GM12878 (cell line): ENCODE data around the gene GDI2. TPM values are rescaled to one million over a fixed set of nuclear protein-coding genes. Genes with fewer than 3 reads are reported as not detected.

ENCODE experiments used
- ATF7 ChIP-seq: fragments of 450-650 bp; IDR thresholded peaks from 2 replicates; pipeline ENCODE4 v1.6.1; 2016; ENCODE audit warnings: low read depth, mild to moderate bottlenecking
- BHLHE40 ChIP-seq, 2 experiments: fragments of 450-650 bp in 1 of 2; IDR thresholded peaks; 2 replicates each; pipeline ENCODE4 v1.6.1; 2011 to 2017; ENCODE audit warnings: low read depth in 2 of 2, borderline replicate concordance in 1 of 2, improper control_type of control experiment in 1 of 2, low read length in 1 of 2, mild to moderate bottlenecking in 1 of 2
- BRCA1 ChIP-seq: IDR thresholded peaks from 2 replicates; pipeline ENCODE4 v1.6.1; 2011; ENCODE audit warnings: low read depth, low read length, improper control_type of control experiment
- CHD1 ChIP-seq: IDR thresholded peaks from 2 replicates; pipeline ENCODE4 v1.6.1; 2012; ENCODE audit warnings: low read depth, low read length, improper control_type of control experiment
- CREB1 ChIP-seq: IDR thresholded peaks from 2 replicates; pipeline ENCODE4 v1.6.1; 2012; ENCODE audit warnings: low read depth, mild to moderate bottlenecking, inconsistent platforms
- CTCF ChIP-seq, 3 experiments: IDR thresholded peaks in 2 of 3; conservative IDR thresholded peaks in 1 of 3; 2 replicates each; pipeline ENCODE4 v1.5.1; 2011; ENCODE audit warnings: low read depth in 3 of 3, low read length in 3 of 3, mild to moderate bottlenecking in 3 of 3, control low read depth in 2 of 3, moderate library complexity in 2 of 3, inconsistent platforms in 1 of 3, mixed read lengths in 1 of 3; ENCODE audit not compliant: control insufficient read depth in 2 of 3, insufficient read depth in 1 of 3; ENCODE audit errors: extremely low read depth in 1 of 3
- EGR1 ChIP-seq, 2 experiments: IDR thresholded peaks; 1 replicate in 1 of 2; 2 replicates in 1 of 2; pipeline ENCODE4 v1.6.1; 2011 to 2012; ENCODE audit warnings: low read depth in 2 of 2, low read length in 2 of 2, borderline replicate concordance in 1 of 2, mild to moderate bottlenecking in 1 of 2, moderate library complexity in 1 of 2
- HDAC2 ChIP-seq: fragments of 200-600 bp; sonication (generic); IDR thresholded peaks from 2 replicates; pipeline ENCODE4 v1.6.1; 2017
- HDGF ChIP-seq: fragments of 450-650 bp; IDR thresholded peaks from 2 replicates; pipeline ENCODE4 v1.6.1; 2016; ENCODE audit warnings: antibody characterized with exemption
- MEF2B ChIP-seq: fragments of 450-650 bp; IDR thresholded peaks from 2 replicates; pipeline ENCODE4 v1.6.1; 2018; ENCODE audit warnings: mild to moderate bottlenecking, moderate library complexity; ENCODE audit not compliant: partially characterized antibody, poor library complexity, severe bottlenecking
- PAX8 ChIP-seq: fragments of 450-650 bp; IDR thresholded peaks from 2 replicates; pipeline ENCODE4 v1.6.1; 2017; ENCODE audit warnings: mild to moderate bottlenecking, moderate library complexity
- PKNOX1 ChIP-seq: fragments of 450-650 bp; IDR thresholded peaks from 2 replicates; pipeline ENCODE4 v1.6.1; 2016; ENCODE audit warnings: mild to moderate bottlenecking
- PML ChIP-seq: IDR thresholded peaks from 2 replicates; pipeline ENCODE4 v1.6.1; 2012; ENCODE audit warnings: low read length, inconsistent platforms
- POU2F2 ChIP-seq: IDR thresholded peaks from 3 replicates; pipeline ENCODE4 v1.6.1; 2011; ENCODE audit warnings: low read depth, mild to moderate bottlenecking, low read length, borderline replicate concordance
- RBBP5 ChIP-seq: fragments of 200-600 bp; sonication (generic); conservative IDR thresholded peaks from 2 replicates; pipeline ENCODE4 v1.6.1; 2016
- SPI1 ChIP-seq: IDR thresholded peaks from 2 replicates; pipeline ENCODE4 v1.6.1; 2011; ENCODE audit warnings: low read depth, mild to moderate bottlenecking, low read length, moderate library complexity, borderline replicate concordance; ENCODE audit not compliant: insufficient read depth
- SRF ChIP-seq, 2 experiments: IDR thresholded peaks; 2 replicates each; pipeline ENCODE4 v1.6.1; 2011; ENCODE audit warnings: low read depth in 2 of 2, low read length in 2 of 2, mild to moderate bottlenecking in 1 of 2, moderate library complexity in 1 of 2
- SUPT20H ChIP-seq: IDR thresholded peaks from 2 replicates; pipeline ENCODE4 v1.6.1; 2011; ENCODE audit warnings: low read depth, mild to moderate bottlenecking, low read length, moderate library complexity, borderline replicate concordance; ENCODE audit not compliant: control insufficient read depth
- SUZ12 ChIP-seq: fragments of 200-600 bp; sonication (generic); IDR thresholded peaks from one replicate; pipeline ENCODE4 v1.6.1; 2018; ENCODE audit warnings: antibody characterized with exemption, mild to moderate bottlenecking; ENCODE audit not compliant: unreplicated experiment
- TCF3 ChIP-seq: IDR thresholded peaks from 2 replicates; pipeline ENCODE4 v1.6.1; 2012; ENCODE audit warnings: low read depth, mild to moderate bottlenecking, low read length, borderline replicate concordance; ENCODE audit not compliant: insufficient read depth
- WRNIP1 ChIP-seq: IDR thresholded peaks from 2 replicates; pipeline ENCODE4 v1.6.1; 2011; ENCODE audit warnings: low read depth, low read length, improper control_type of control experiment, borderline replicate concordance
- YY1 ChIP-seq: IDR thresholded peaks from 2 replicates; pipeline ENCODE4 v1.6.1; 2011; ENCODE audit warnings: low read depth, mild to moderate bottlenecking, low read length
- ZNF592 ChIP-seq: fragments of 450-650 bp; IDR thresholded peaks from 2 replicates; pipeline ENCODE4 v1.6.1; 2017; ENCODE audit warnings: mild to moderate bottlenecking, moderate library complexity
- polyA plus RNA-seq, 11 experiments: library from polyadenylated mRNA; depleted of rRNA in 4 of 11; unstranded in 6 of 11; stranded (reverse) in 5 of 11; fragments of >200 nt; fragmentation: Nextera tagmentation in 4 of 11; fragmentation: Illumina TruSeq in 1 of 11; extraction: Ambion mirVana in 4 of 11; extraction: Trizol in 1 of 11; gene quantifications; 1 replicate in 1 of 11; 2 replicates in 10 of 11; pipeline versions ENCODE4 v1.2.1 to v1.2.3, GENCODE V29; 2011 to 2016; ENCODE audit warnings: inconsistent platforms in 2 of 11, missing spikeins in 2 of 11, low read depth in 1 of 11
- total RNA-seq, 4 experiments: library from RNA; depleted of rRNA in 3 of 4; stranded (reverse); fragments of >200 nt in 3 of 4; fragmentation: Illumina TruSeq in 1 of 4; extraction: Trizol in 1 of 4; gene quantifications; 2 replicates each; pipeline versions ENCODE4 v1.2.1 to v1.2.3, GENCODE V29; 2013 to 2021

Gene GDI2
- total and polyA plus RNA-seq, 10 of the 15 experiments (the other 5 are each of a cell fraction or from before 2014, with no cell fraction given) = 261 to 395 (median 276) TPM

GRCh38 chr10:5813341-5814109 lies at the start of gene GDI2 (continued):
- TF ChIP-seq PML (peak; percentile 80), TCF3 (peak; percentile 26; the same call in 1 of the 2 replicates), ATF7 (no peak), ZNF592 (peak; percentile 58; the same call in 1 of the 2 replicates), BHLHE40 (IDR thresholded peaks at IDR 0.05; ENCODE audit: borderline replicate concordance in 1 of 2, low read depth in 2 of 2, low read length in 1 of 2) (peak; percentile 78 to 97; a peak in 3 of 4 replicates), YY1 (peak; percentile 95), HDAC2 (0 out of 2 replicates have a peak, but pooled peaks have one; percentile 63), CTCF (IDR thresholded peaks at IDR 0.05 in 2 of 3, conservative IDR thresholded peaks at IDR 0.05 in 1 of 3; ENCODE audit: control insufficient read depth in 2 of 3, extremely low read depth in 1 of 3, insufficient read depth in 1 of 3, low read depth in 3 of 3, low read length in 3 of 3) (no peak; a peak in 1 of 6 replicates), PAX8 (no peak), EGR1 (IDR thresholded peaks at IDR 0.05; ENCODE audit: borderline replicate concordance in 1 of 2, low read depth in 2 of 2, low read length in 2 of 2) (peak in 1 of 2 experiments; percentile 58; a peak in 1 of 3 replicates), CREB1 (peak; percentile 62; the same call in 1 of the 2 replicates), PKNOX1 (peak; percentile 99), RBBP5 (peak; percentile 96), SUPT20H (no peak), SPI1 (peak; percentile 38; the same call in 1 of the 2 replicates), BRCA1 (peak; percentile 86), SUZ12 (no peak), HDGF (peak; percentile 88), CHD1 (0 out of 2 replicates have a peak, but pooled peaks have one; percentile 48), SRF (IDR thresholded peaks at IDR 0.05; ENCODE audit: low read depth in 2 of 2, low read length in 2 of 2) (0 out of 4 replicates have a peak, but pooled peaks have one; percentile 10 to 40), WRNIP1 (no peak), POU2F2 (peak; percentile 70; the same call in 2 of the 3 replicates), MEF2B (peak; percentile 54)
